B cell (primary cell): ENCODE data around the gene RHBDL1. TPM values are rescaled to one million over a fixed set of nuclear protein-coding genes. Genes with fewer than 3 reads are reported as not detected.

Experiments used
- ATAC-seq: fragments of 200-7000 bp; cut with Tn5 transposase; one replicate; pipeline ENCODE4 v1.10.0; 2021; ENCODE audit warnings: low read depth, mild to moderate bottlenecking, moderate number of reproducible peaks, moderate library complexity
- CTCF ChIA-PET: fragments of 350-600 bp; sonication (Branson Sonifier 250); formaldehyde crosslinking; loops from one replicate; lab custom pipeline; 2021; ENCODE audit warnings: antibody characterized with exemption, inconsistent platforms; lab: Charles Lee
- POLR2A ChIA-PET: fragments of 350-600 bp; sonication (Branson Sonifier 250); formaldehyde crosslinking; loops from one replicate; lab custom pipeline; 2021; ENCODE audit warnings: antibody characterized with exemption; lab: Charles Lee
- DNase-seq: peaks from one replicate; pipeline ENCODE4 v3.0.0; 2013
- H2AFZ ChIP-seq: 2 replicates; pipeline ENCODE4 v1.6.1; 2012; ENCODE audit warnings: mild to moderate bottlenecking, low read depth, low read length; ENCODE audit not compliant: insufficient read depth, poor library complexity, severe bottlenecking
- H3K27ac ChIP-seq, 2 donors: 1 replicate in 1 of 2; 2 replicates in 1 of 2; pipeline ENCODE4 v1.5.1; 2012 to 2013; ENCODE audit warnings: low read length in 2 of 2, mild to moderate bottlenecking in 2 of 2, moderate library complexity in 1 of 2
- H3K27me3 ChIP-seq, 4 experiments: fragments of 200-600 bp in 1 of 4; sonication (generic) in 1 of 4; replicated peaks in 1 of 4; 1 replicate in 2 of 4; 2 replicates in 2 of 4; pipeline versions ENCODE4 v1.6.1 to v1.7.0; 2013 to 2016; ENCODE audit warnings: low read length in 3 of 4, mild to moderate bottlenecking in 2 of 4, mixed read lengths in 1 of 4, moderate library complexity in 1 of 4; ENCODE audit not compliant: insufficient read depth in 4 of 4, control insufficient read depth in 3 of 4; ENCODE audit errors: control extremely low read depth in 1 of 4
- H3K36me3 ChIP-seq, 2 experiments: replicated peaks in 1 of 2; 1 replicate in 1 of 2; 2 replicates in 1 of 2; pipeline versions ENCODE4 v1.6.1 to v1.7.1; 2013; ENCODE audit warnings: low read length in 1 of 2; ENCODE audit not compliant: insufficient read depth in 2 of 2, control insufficient read depth in 1 of 2; ENCODE audit errors: control extremely low read depth in 1 of 2, extremely low read depth in 1 of 2
- H3K4me1 ChIP-seq, 2 donors: fragments of 200-600 bp in 1 of 2; sonication (generic) in 1 of 2; 1 replicate in 1 of 2; 2 replicates in 1 of 2; pipeline versions ENCODE4 v1.5.1 to v1.6.1; 2013 to 2017; ENCODE audit warnings: low read length in 2 of 2; ENCODE audit not compliant: control insufficient read depth in 2 of 2, insufficient read depth in 2 of 2
- H3K4me2 ChIP-seq: replicated peaks from 2 replicates; pipeline ENCODE3; 2012; ENCODE audit warnings: mild to moderate bottlenecking, low read depth, low read length; ENCODE audit not compliant: poor library complexity, severe bottlenecking
- H3K4me3 ChIP-seq, 5 experiments: fragments of 200-600 bp in 1 of 5; sonication (generic) in 1 of 5; 1 replicate in 3 of 5; 2 replicates in 2 of 5; pipeline versions ENCODE4 v1.5.1 to v1.7.0; 2011 to 2016; ENCODE audit warnings: low read length in 4 of 5, mild to moderate bottlenecking in 4 of 5, low read depth in 2 of 5, control low read depth in 1 of 5, moderate library complexity in 1 of 5; ENCODE audit not compliant: insufficient read depth in 1 of 5; ENCODE audit errors: control extremely low read depth in 1 of 5, extremely low read depth in 1 of 5
- H3K79me2 ChIP-seq: fragments of 200-600 bp; sonication (generic); one replicate; pipeline ENCODE4 v1.6.0; 2016; ENCODE audit warnings: low read length; ENCODE audit not compliant: control insufficient read depth, insufficient read depth
- H3K9ac ChIP-seq: fragments of 200-600 bp; sonication (generic); 2 replicates; pipeline ENCODE4 v1.6.1; 2017; ENCODE audit warnings: mild to moderate bottlenecking, low read length, moderate library complexity
- H3K9me3 ChIP-seq, 3 donors: one replicate each; pipeline versions ENCODE4 v1.6.1 to v1.7.1; 2013; ENCODE audit warnings: low read length in 2 of 3; ENCODE audit not compliant: control insufficient read depth in 2 of 3, insufficient read depth in 1 of 3; ENCODE audit errors: control extremely low read depth in 1 of 3
- H4K20me1 ChIP-seq: 2 replicates; pipeline ENCODE4 v1.6.0; 2012; ENCODE audit warnings: mild to moderate bottlenecking, low read length; ENCODE audit not compliant: insufficient read depth, control insufficient read depth, poor library complexity, severe bottlenecking
- H3K27ac Mint-ChIP-seq: one replicate; pipeline ENCODE4 v1.8.0; 2021; ENCODE audit warnings: mixed read lengths
- H3K27me3 Mint-ChIP-seq: one replicate; pipeline ENCODE4 v1.8.0; 2021; ENCODE audit warnings: mixed read lengths
- H3K4me1 Mint-ChIP-seq: one replicate; pipeline ENCODE4 v1.8.0; 2021; ENCODE audit warnings: mixed read lengths
- H3K4me3 Mint-ChIP-seq: one replicate; pipeline ENCODE4 v1.8.0; 2021; ENCODE audit warnings: mixed read lengths
- H3K9me3 Mint-ChIP-seq: one replicate; pipeline ENCODE4 v1.8.0; 2022; ENCODE audit warnings: mixed read lengths; ENCODE audit not compliant: insufficient read depth
- CTCF ChIP-seq: fragments of 200-600 bp; IDR thresholded peaks from one replicate; pipeline ENCODE4 v1.8.0; 2022; ENCODE audit warnings: antibody characterized with exemption, mild to moderate bottlenecking
- EZH2 ChIP-seq: IDR thresholded peaks from 2 replicates; pipeline ENCODE4 v1.6.1; 2012; ENCODE audit warnings: borderline replicate concordance, low read depth, mild to moderate bottlenecking, moderate library complexity, low read length; ENCODE audit not compliant: insufficient read depth, poor library complexity, severe bottlenecking
- WGBS: methylation state at CpG from one replicate; pipeline ENCODE4 v1.1.5; 2013; ENCODE audit warnings: missing lambda C conversion rate; ENCODE audit not compliant: insufficient coverage; 5-methylcytosine and 5-hydroxymethylcytosine counted together
- intact Hi-C: fragments of 100-400 bp; cut with micrococcal nuclease; formaldehyde crosslinking; loops from one replicate; pipeline ENCODE4 v1.10.0; 2022
- polyA plus RNA-seq: library from polyadenylated mRNA; depleted of rRNA; stranded (reverse); fragments of >200 nt; gene quantifications from 2 replicates; pipeline ENCODE4 v1.2.3, GENCODE V29; 2012
- total RNA-seq, 2 donors: library from RNA; stranded (reverse); fragments of 120-200 nt in 1 of 2; gene quantifications; 1 replicate in 1 of 2; 2 replicates in 1 of 2; pipeline versions ENCODE4 v1.2.3 to v1.2.4, GENCODE V29; 2013 to 2022

The RHBDL1 gene
- total and polyA plus RNA-seq, 2 donors (not counting 1 experiment from before 2014, with no cell fraction given): 0.76 to 1.6 TPM

- DNase-seq: no peak
- POLR2A ChIA-PET: no interaction called here
- Mint-ChIP-seq H3K9me3 (no peaks in the 10 kb centered on the region), H3K27me3 (no peaks in the 10 kb centered on the region), H3K4me1 (peaks cover 36% of the 10 kb centered on the region), H3K27ac (peak overlapping the region; percentile 65), H3K4me3 (peak overlapping the region; percentile 80)
- Histone ChIP-seq H3K79me2 (peaks cover 37% of the 10 kb centered on the region), H3K36me3 (peaks cover 0 to 24% of the 10 kb centered on the region in 2 experiments), H3K9ac (no peak overlapping the region), H3K27ac (no peak overlapping the region), H3K9me3 (no peaks in the 10 kb centered on the region), H3K4me2 (peak overlapping the region; percentile 99), H3K4me1 (peaks cover 28 to 61% of the 10 kb centered on the region in 2 donors), H3K27me3 (peaks cover 0 to 5% (median 2%) of the 10 kb centered on the region in 4 experiments), H4K20me1 (peaks cover 31% of the 10 kb centered on the region), H2AFZ (no peak overlapping the region), H3K4me3 (no peak overlapping the region)
- CTCF ChIA-PET: interaction anchor here (1.2 to 1.4 kb wide), 2 partner anchors 14 to 45 kb away, joined by 3 to 7 read pairs; partner anchors contain the start of genes METTL26 and RHOT2
- TF ChIP-seq CTCF (no peak), EZH2 (no peak)
- WGBS: 86% methylated on average over 26 of the region's 28 CpGs
- intact Hi-C loops: loop anchor here (5.0 kb wide), 1 partner anchor 40 kb away; the partner anchor contains the start of gene ANTKMT
- ATAC-seq: no peak
Measured at GRCh38 chr16:681746-682427, 6.4 kb downstream of the RHBDL1 start.
